Neural cell (in vitro differentiated cells): ENCODE results near the gene GGT6. TPM values are rescaled to one million over a fixed set of nuclear protein-coding genes. Genes with fewer than 3 reads are reported as not detected.

Experiments
- H2AFZ ChIP-seq: fragments of 200-600, 300-800 bp; sonication (generic), shearing (Covaris generic); 2 replicates; pipeline ENCODE4 v1.6.0; 2014; ENCODE audit warnings: low read depth, mild to moderate bottlenecking, antibody characterized with exemption, low read length, moderate library complexity
- H3F3A ChIP-seq: fragments of 200-600 bp; shearing (Covaris generic); 2 replicates; pipeline ENCODE4 v1.6.1; 2016; ENCODE audit warnings: mild to moderate bottlenecking, moderate library complexity, mixed read lengths, antibody characterized with exemption, low read length; ENCODE audit not compliant: insufficient read depth, poor library complexity, severe bottlenecking
- H3K27ac ChIP-seq: fragments of 200-600, 300-800 bp; sonication (generic), shearing (Covaris generic); 2 replicates; pipeline ENCODE4 v1.5.1; 2014; ENCODE audit warnings: mild to moderate bottlenecking, low read length, moderate library complexity
- H3K27me3 ChIP-seq: fragments of 300-800, 200-600 bp; sonication (generic), shearing (Covaris generic); 2 replicates; pipeline ENCODE4 v1.6.0; 2014; ENCODE audit warnings: mild to moderate bottlenecking, low read depth, low read length, moderate library complexity; ENCODE audit not compliant: insufficient read depth
- H3K36me3 ChIP-seq: fragments of 300-800, 200-600 bp; sonication (generic), shearing (Covaris generic); 2 replicates; pipeline ENCODE4 v1.5.1; 2014; ENCODE audit warnings: mild to moderate bottlenecking, antibody characterized with exemption, low read length, moderate library complexity; ENCODE audit not compliant: insufficient read depth
- H3K4me2 ChIP-seq: fragments of 300-800, 200-600 bp; sonication (generic), shearing (Covaris generic); 2 replicates; pipeline ENCODE4 v1.6.0; 2014; ENCODE audit warnings: mild to moderate bottlenecking, low read length
- H3K4me3 ChIP-seq: fragments of 300-800, 200-600 bp; sonication (generic), shearing (Covaris generic); 2 replicates; pipeline ENCODE4 v1.5.1; 2014; ENCODE audit warnings: mild to moderate bottlenecking, low read length, moderate library complexity
- H3K79me2 ChIP-seq: fragments of 200-600 bp; shearing (Covaris generic); replicated peaks from 2 replicates; pipeline ENCODE4 v1.6.0; 2014; ENCODE audit warnings: mild to moderate bottlenecking, low read length, moderate library complexity; ENCODE audit not compliant: insufficient read depth
- H3K9ac ChIP-seq: fragments of 300-800, 200-600 bp; sonication (generic), shearing (Covaris generic); 2 replicates; pipeline ENCODE4 v1.6.1; 2016; ENCODE audit warnings: mild to moderate bottlenecking, low read length, mixed read lengths
- H3K9me2 ChIP-seq: fragments of 200-600 bp; shearing (Covaris generic); 2 replicates; pipeline ENCODE4 v1.6.1; 2016; ENCODE audit warnings: mild to moderate bottlenecking, low read length, mixed read lengths; ENCODE audit not compliant: insufficient read depth
- H3K9me3 ChIP-seq: fragments of 200-600, 300-800 bp; sonication (generic), shearing (Covaris generic); 2 replicates; pipeline ENCODE4 v1.6.1; 2016; ENCODE audit warnings: mild to moderate bottlenecking, mixed run types, low read length, moderate library complexity, mixed read lengths
- H4K20me1 ChIP-seq: fragments of 200-600 bp; shearing (Covaris generic); 2 replicates; pipeline ENCODE4 v1.6.1; 2016; ENCODE audit warnings: mild to moderate bottlenecking, mixed run types; ENCODE audit not compliant: insufficient read depth
- EP300 ChIP-seq: fragments of 450-650 bp; conservative IDR thresholded peaks from 2 replicates; pipeline ENCODE4 v1.6.1; 2014; ENCODE audit warnings: antibody characterized with exemption, mild to moderate bottlenecking, moderate library complexity; ENCODE audit not compliant: poor library complexity, severe bottlenecking
- EZH2 ChIP-seq: fragments of 200-600, 300-800 bp; shearing (Covaris generic), sonication (generic); IDR thresholded peaks from 2 replicates; pipeline ENCODE4 v1.6.1; 2014; ENCODE audit warnings: antibody characterized with exemption, low read length, borderline replicate concordance, mild to moderate bottlenecking; ENCODE audit not compliant: insufficient read depth, poor library complexity, severe bottlenecking
- MXI1 ChIP-seq: fragments of 450-650 bp; conservative IDR thresholded peaks from 2 replicates; pipeline ENCODE4 v1.6.1; 2014; ENCODE audit warnings: antibody characterized with exemption, mild to moderate bottlenecking; ENCODE audit not compliant: poor library complexity, severe bottlenecking
- RAD21 ChIP-seq: fragments of 450-650 bp; conservative IDR thresholded peaks from 2 replicates; pipeline ENCODE4 v1.6.1; 2014; ENCODE audit warnings: antibody characterized with exemption, mild to moderate bottlenecking, moderate library complexity
- SMC3 ChIP-seq: fragments of 450-650 bp; conservative IDR thresholded peaks from 2 replicates; pipeline ENCODE4 v1.6.1; 2014; ENCODE audit warnings: antibody characterized with exemption, mild to moderate bottlenecking, moderate library complexity; ENCODE audit not compliant: poor library complexity
- TAF1 ChIP-seq: IDR thresholded peaks from 2 replicates; pipeline ENCODE4 v1.6.1; 2012; ENCODE audit warnings: low read depth
- polyA plus RNA-seq: library from polyadenylated mRNA; depleted of rRNA; stranded (reverse); fragments of >200 nt; gene quantifications from 2 replicates; pipeline ENCODE4 v1.2.3, GENCODE V29; 2014
- TF ChIP-seq, protein P1 (sequence below): IDR thresholded peaks from 2 replicates; pipeline ENCODE4 v1.6.1; 2012; ENCODE audit warnings: borderline replicate concordance
- TF ChIP-seq, protein P2 (sequence below): fragments of 450-650 bp; IDR thresholded peaks from 2 replicates; pipeline ENCODE4 v1.5.1; 2014; ENCODE audit warnings: antibody characterized with exemption, mild to moderate bottlenecking, moderate library complexity; ENCODE audit not compliant: poor library complexity, severe bottlenecking

Gene GGT6
- polyA plus RNA-seq, 1 donor from 2014 or later, result not detected

DNA sequence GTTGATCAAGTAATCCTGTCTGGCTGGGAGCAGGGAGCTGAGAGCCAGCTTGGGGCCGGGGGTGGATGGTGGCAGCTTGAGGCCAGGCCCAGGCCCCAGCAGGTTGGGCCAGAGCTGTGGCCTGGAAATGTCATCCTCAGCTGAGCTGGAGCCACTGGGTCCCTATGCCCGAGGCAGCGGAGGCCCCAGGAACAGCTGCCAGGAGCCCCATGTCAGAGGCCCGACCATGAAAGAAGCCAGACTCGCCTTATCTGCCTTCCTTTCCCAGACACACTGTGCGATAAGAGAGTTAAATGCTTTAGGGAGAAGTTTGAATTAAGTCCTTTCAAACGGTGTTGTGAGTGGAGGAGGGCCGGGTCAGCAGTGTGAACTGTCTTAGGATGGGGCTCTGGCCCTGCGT, 27.4 kb upstream of the GGT6 start:
- Histone ChIP-seq H3K36me3 (no peaks in the 10 kb centered on the region), H2AFZ (no peak overlapping the region), H3K9me3 (no peaks in the 10 kb centered on the region), H3K27me3 (peaks cover 29% of the 10 kb centered on the region), H3K27ac (no peak overlapping the region), H3K9ac (no peak overlapping the region), H3F3A (no peaks in the 10 kb centered on the region), H3K4me2 (no peak overlapping the region), H4K20me1 (no peaks in the 10 kb centered on the region), H3K9me2 (no peaks in the 10 kb centered on the region), H3K79me2 (no peaks in the 10 kb centered on the region), H3K4me3 (no peak overlapping the region)
- TF ChIP-seq, protein P1, sequence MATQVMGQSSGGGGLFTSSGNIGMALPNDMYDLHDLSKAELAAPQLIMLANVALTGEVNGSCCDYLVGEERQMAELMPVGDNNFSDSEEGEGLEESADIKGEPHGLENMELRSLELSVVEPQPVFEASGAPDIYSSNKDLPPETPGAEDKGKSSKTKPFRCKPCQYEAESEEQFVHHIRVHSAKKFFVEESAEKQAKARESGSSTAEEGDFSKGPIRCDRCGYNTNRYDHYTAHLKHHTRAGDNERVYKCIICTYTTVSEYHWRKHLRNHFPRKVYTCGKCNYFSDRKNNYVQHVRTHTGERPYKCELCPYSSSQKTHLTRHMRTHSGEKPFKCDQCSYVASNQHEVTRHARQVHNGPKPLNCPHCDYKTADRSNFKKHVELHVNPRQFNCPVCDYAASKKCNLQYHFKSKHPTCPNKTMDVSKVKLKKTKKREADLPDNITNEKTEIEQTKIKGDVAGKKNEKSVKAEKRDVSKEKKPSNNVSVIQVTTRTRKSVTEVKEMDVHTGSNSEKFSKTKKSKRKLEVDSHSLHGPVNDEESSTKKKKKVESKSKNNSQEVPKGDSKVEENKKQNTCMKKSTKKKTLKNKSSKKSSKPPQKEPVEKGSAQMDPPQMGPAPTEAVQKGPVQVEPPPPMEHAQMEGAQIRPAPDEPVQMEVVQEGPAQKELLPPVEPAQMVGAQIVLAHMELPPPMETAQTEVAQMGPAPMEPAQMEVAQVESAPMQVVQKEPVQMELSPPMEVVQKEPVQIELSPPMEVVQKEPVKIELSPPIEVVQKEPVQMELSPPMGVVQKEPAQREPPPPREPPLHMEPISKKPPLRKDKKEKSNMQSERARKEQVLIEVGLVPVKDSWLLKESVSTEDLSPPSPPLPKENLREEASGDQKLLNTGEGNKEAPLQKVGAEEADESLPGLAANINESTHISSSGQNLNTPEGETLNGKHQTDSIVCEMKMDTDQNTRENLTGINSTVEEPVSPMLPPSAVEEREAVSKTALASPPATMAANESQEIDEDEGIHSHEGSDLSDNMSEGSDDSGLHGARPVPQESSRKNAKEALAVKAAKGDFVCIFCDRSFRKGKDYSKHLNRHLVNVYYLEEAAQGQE, result no peak

DNA sequence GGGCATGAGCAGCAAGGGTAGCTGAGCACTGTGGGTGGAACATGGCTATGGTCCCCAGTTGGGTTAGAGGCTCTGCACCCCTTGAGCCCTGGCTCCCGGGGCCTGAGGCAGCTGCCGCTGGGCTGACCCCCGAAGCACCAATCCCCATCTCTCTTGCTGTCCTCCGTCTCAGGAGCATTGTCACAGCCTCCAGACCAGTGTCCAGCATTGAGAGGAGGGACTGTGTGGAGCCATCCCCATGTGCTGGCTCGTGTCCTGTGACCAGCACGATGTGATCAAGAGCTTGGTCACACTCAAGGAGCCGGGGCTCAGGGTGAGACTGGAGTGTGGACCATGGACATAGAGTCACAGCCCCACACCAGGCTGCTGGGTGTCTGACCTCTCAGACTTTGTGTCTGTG, 26.8 kb upstream of the GGT6 start:
- Histone ChIP-seq H3K9me3 (no peaks in the 10 kb centered on the region), H3K9ac (no peak overlapping the region), H3K27ac (no peak overlapping the region), H3K4me3 (no peak overlapping the region), H2AFZ (no peak overlapping the region), H3K27me3 (peaks cover 29% of the 10 kb centered on the region), H3F3A (no peaks in the 10 kb centered on the region), H3K79me2 (no peaks in the 10 kb centered on the region), H3K9me2 (no peaks in the 10 kb centered on the region), H3K36me3 (no peaks in the 10 kb centered on the region), H4K20me1 (no peaks in the 10 kb centered on the region), H3K4me2 (no peak overlapping the region)
- TF ChIP-seq RAD21 (no peak), EZH2 (no peak), MXI1 (no peak)
- TF ChIP-seq, protein P1, result no peak

DNA sequence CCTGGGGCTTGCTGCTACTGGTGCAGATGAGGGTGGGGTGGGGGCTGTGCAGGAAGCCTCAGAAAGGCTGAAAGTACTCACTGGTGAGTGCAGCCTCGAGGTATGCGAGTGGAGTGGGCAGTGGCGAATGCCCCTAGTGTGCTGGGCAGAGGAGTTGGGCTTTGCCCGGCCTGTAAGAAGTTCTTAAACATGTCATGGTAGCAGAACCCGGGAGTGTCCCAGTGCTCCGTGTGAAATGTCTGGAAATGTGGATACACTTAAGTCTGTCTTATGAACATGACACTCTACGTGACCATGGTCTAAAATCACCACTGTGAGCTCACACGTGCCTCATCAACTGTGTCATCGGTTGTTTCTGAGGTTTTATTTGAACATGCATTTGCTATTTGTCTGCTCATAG, 25.7 kb upstream of the GGT6 start:
- H4K20me1 ChIP-seq, result no peaks in the 10 kb centered on the region
- TF ChIP-seq TAF1 (no peak), SMC3 (no peak), EZH2 (no peak), EP300 (no peak)
- TF ChIP-seq, protein P2, sequence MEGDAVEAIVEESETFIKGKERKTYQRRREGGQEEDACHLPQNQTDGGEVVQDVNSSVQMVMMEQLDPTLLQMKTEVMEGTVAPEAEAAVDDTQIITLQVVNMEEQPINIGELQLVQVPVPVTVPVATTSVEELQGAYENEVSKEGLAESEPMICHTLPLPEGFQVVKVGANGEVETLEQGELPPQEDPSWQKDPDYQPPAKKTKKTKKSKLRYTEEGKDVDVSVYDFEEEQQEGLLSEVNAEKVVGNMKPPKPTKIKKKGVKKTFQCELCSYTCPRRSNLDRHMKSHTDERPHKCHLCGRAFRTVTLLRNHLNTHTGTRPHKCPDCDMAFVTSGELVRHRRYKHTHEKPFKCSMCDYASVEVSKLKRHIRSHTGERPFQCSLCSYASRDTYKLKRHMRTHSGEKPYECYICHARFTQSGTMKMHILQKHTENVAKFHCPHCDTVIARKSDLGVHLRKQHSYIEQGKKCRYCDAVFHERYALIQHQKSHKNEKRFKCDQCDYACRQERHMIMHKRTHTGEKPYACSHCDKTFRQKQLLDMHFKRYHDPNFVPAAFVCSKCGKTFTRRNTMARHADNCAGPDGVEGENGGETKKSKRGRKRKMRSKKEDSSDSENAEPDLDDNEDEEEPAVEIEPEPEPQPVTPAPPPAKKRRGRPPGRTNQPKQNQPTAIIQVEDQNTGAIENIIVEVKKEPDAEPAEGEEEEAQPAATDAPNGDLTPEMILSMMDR, result no peak
- H3K4me3 ChIP-seq, result no peak overlapping the region
- no peaks in the 10 kb centered on the region for H3K36me3 ChIP-seq
- H3K27me3 ChIP-seq, result peaks cover 29% of the 10 kb centered on the region
- no peak overlapping the region for H2AFZ ChIP-seq
- H3K9me2 ChIP-seq, result no peaks in the 10 kb centered on the region
- H3K4me2 ChIP-seq, result no peak overlapping the region
- no peak overlapping the region for H3K27ac ChIP-seq
- no peak overlapping the region for H3K9ac ChIP-seq
- no peaks in the 10 kb centered on the region for H3K9me3 ChIP-seq
- H3F3A ChIP-seq, result no peaks in the 10 kb centered on the region
- H3K79me2 ChIP-seq, result no peaks in the 10 kb centered on the region
